Heart right ventricle (tissue), 16 donors: ENCODE results near the gene PPP2R2B. TPM values are rescaled to one million over a fixed set of nuclear protein-coding genes. Genes with fewer than 3 reads are reported as not detected.

Experiments
- ATAC-seq, 8 donors: fragments of 200-7000 bp; cut with Tn5 transposase; one replicate each; pipeline ENCODE4 v1.9.1; 2020; ENCODE audit warnings: mild to moderate bottlenecking in 8 of 8, moderate library complexity in 8 of 8, moderate number of reproducible peaks in 1 of 8
- DNase-seq, 2 donors: peaks; one replicate each; pipeline ENCODE4 v3.0.0-alpha.2; 2020
- H3K27ac ChIP-seq, 10 donors: fragments of 200-600 bp; sonication (generic) in 2 of 10; one replicate each; pipeline versions ENCODE4 v1.5.0 to v1.8.0; 2020 to 2022; ENCODE audit warnings: mild to moderate bottlenecking in 3 of 10
- H3K27me3 ChIP-seq, 7 donors: fragments of 200-600 bp; one replicate each; pipeline ENCODE4 v1.8.0; 2021 to 2022; ENCODE audit warnings: mild to moderate bottlenecking in 2 of 7
- H3K36me3 ChIP-seq, 9 donors: fragments of 200-600 bp; sonication (generic) in 1 of 9; one replicate each; pipeline versions ENCODE4 v1.5.0 to v1.8.0; 2020 to 2022; ENCODE audit warnings: mild to moderate bottlenecking in 2 of 9
- H3K4me1 ChIP-seq, 9 donors: fragments of 200-600 bp; sonication (generic) in 1 of 9; one replicate each; pipeline versions ENCODE4 v1.5.0 to v1.8.0; 2020 to 2022; ENCODE audit warnings: mild to moderate bottlenecking in 4 of 9
- H3K4me3 ChIP-seq, 10 donors: fragments of 200-600 bp; sonication (generic) in 2 of 10; one replicate each; pipeline versions ENCODE4 v1.5.0 to v1.8.0; 2020 to 2022; ENCODE audit warnings: mild to moderate bottlenecking in 7 of 10, moderate library complexity in 2 of 10
- H3K9me3 ChIP-seq, 11 donors: fragments of 200-600 bp in 10 of 11; sonication (generic) in 2 of 11; one replicate each; pipeline versions ENCODE4 v1.5.0 to v1.8.0; 2013 to 2022; ENCODE audit warnings: mild to moderate bottlenecking in 2 of 11, control low read depth in 1 of 11, moderate library complexity in 1 of 11
- WGBS, 2 donors: extraction: QIAGEN DNeasy Blood & Tissue Kit; methylation state at CpG; one replicate each; pipeline ENCODE4 v1.1.7; 2013; ENCODE audit warnings: inconsistent platforms in 1 of 2; 5-methylcytosine and 5-hydroxymethylcytosine counted together
- intact Hi-C, 10 donors: fragments of 100-400 bp; cut with DNase I; formaldehyde crosslinking; loops; one replicate each; pipeline versions ENCODE4 v1.11.1 to v1.14.2; 2022
- polyA plus RNA-seq, 2 donors: library from polyadenylated mRNA; stranded (reverse); fragments of 200-250 nt; gene quantifications; one replicate each; pipeline ENCODE4 v1.2.3, GENCODE V29; 2013
- total RNA-seq, 10 donors: library from RNA; stranded (reverse); fragmentation: NEBNext Ultra II Directional in 3 of 10; extraction: Animal tissue kit (Norgen Biotek cat#: 25700) in 3 of 10; gene quantifications; one replicate each; pipeline versions ENCODE4 v1.2.1 to v1.2.4, GENCODE V29; 2021 to 2023
- TF ChIP-seq, protein P1 (sequence below), 9 donors: fragments of 200-600 bp; sonication (generic) in 2 of 9; IDR thresholded peaks; one replicate each; pipeline versions ENCODE4 v1.5.0 to v1.8.0; 2021 to 2022; ENCODE audit warnings: antibody characterized with exemption in 9 of 9, mild to moderate bottlenecking in 5 of 9, moderate library complexity in 1 of 9
- donor health status: Arrhythmogenic right ventricular cardiomyopathy.
- donor health status: ischemic (EF 13 %, LVEDD 7.1; RV severe dilation, severe dysfunction).
- donor health status: healthy with polysubstance abuse.
- donor health status: DM: no; HTN: yes; CAD: no.
- donor health status: DM: no; HTN: no; CAD: no.
- donor health status: ischemic (EF 25% LVEDD 6.9; RV normal size, moderate dysfunction).
- donor health status: ischemic (EF 25% LVEDD 5.7; RV mildly dilated, moderate dysfunction).
- donor health status: healthy.
- donor health status: DM: yes; HTN: yes; CAD: no.
- donor health status: Ischemic cardiomyopathy.
- donor health status: ischemic (EF 35%, LVEDD 5.7; RV mildly dilated, moderate dysfunction).
- donor health status: nonischemic (EF 11% LVEDD 7.7; RV severe dilation, severe dysfunction).
- donor health status: DM: yes; HTN: yes; CAD: no.
- donor health status: PGD.
- donor health status: ischemic (EF 29% LVEDD 5.4; RV normal size, mild dysfunction).
- donor health status: nonischemic (EF 23%, LVEDD 6.1; RV moderate dilation, normal function).

The PPP2R2B gene
- total and polyA plus RNA-seq, 12 donors, result 0.05 to 1.8 (median 0.57) TPM; not detected in 2

- peaks cover 0 to 7% (median 0%) of the 10 kb centered on the region in 9 donors for H3K4me1 ChIP-seq
- ATAC-seq, result no peak
These were observed 245.8 kb downstream of the PPP2R2B start for GRCh38 chr5:146632620-146633322.

GRCh38 chr5:146630472-146630871, 248.1 kb downstream of the PPP2R2B start:
- 59 to 65% methylated on average over 3 of the region's 3 CpGs for WGBS, 2 donors

More at GRCh38 chr5:146632620-146633322, 245.8 kb downstream of the PPP2R2B start:
- WGBS, 2 donors, result 72 to 74% methylated on average over 8 of the region's 8 CpGs
- Histone ChIP-seq H3K9me3 (peaks cover 0 to 4% (median 0%) of the 10 kb centered on the region in 11 donors), H3K36me3 (no peaks in the 10 kb centered on the region), H3K4me3 (no peak overlapping the region), H3K27ac (no peak overlapping the region), H3K27me3 (no peaks in the 10 kb centered on the region)
- DNase-seq, result no peak
- intact Hi-C loops, result no loop called here
- TF ChIP-seq, protein P1, sequence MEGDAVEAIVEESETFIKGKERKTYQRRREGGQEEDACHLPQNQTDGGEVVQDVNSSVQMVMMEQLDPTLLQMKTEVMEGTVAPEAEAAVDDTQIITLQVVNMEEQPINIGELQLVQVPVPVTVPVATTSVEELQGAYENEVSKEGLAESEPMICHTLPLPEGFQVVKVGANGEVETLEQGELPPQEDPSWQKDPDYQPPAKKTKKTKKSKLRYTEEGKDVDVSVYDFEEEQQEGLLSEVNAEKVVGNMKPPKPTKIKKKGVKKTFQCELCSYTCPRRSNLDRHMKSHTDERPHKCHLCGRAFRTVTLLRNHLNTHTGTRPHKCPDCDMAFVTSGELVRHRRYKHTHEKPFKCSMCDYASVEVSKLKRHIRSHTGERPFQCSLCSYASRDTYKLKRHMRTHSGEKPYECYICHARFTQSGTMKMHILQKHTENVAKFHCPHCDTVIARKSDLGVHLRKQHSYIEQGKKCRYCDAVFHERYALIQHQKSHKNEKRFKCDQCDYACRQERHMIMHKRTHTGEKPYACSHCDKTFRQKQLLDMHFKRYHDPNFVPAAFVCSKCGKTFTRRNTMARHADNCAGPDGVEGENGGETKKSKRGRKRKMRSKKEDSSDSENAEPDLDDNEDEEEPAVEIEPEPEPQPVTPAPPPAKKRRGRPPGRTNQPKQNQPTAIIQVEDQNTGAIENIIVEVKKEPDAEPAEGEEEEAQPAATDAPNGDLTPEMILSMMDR (IDR thresholded peaks at IDR 0.05), result no peak

DNA sequence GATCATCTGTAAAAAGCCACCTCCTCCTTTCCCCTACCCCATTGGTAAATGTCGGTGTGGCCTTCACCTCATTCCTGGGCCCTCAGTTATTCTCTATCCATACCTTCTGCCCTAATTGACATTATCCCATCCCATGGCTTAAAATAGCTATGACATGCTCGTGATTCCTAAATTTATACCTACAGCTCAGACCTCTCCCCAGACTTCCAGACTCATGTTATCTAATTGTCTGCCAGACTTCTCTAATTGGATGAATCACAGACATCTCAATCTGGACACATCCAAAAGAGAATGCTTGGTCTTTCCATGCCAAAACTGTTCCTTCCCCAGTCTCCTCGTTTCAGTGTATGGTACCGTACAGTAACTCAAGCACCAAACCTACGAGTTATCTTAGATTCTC, 249.6 kb downstream of the PPP2R2B start:
- Histone ChIP-seq H3K4me3 (no peak overlapping the region), H3K36me3 (no peaks in the 10 kb centered on the region), H3K27me3 (no peaks in the 10 kb centered on the region), H3K9me3 (peaks cover 0 to 8% (median 0%) of the 10 kb centered on the region in 11 donors), H3K27ac (no peak overlapping the region), H3K4me1 (peaks cover 0 to 7% (median 0%) of the 10 kb centered on the region in 9 donors)
- ATAC-seq, result no peak
- no peak for DNase-seq
- TF ChIP-seq, protein P1 (IDR thresholded peaks at IDR 0.05), result no peak
- intact Hi-C loops, result no loop called here
- WGBS, 2 donors, result 54 to 58% methylated on average over 5 of the region's 5 CpGs

More at GRCh38 chr5:146630472-146630871, 248.1 kb downstream of the PPP2R2B start:
- ATAC-seq (no peak), DNase-seq (no peak)
- H3K27ac ChIP-seq, result no peak overlapping the region
- H3K4me1 ChIP-seq, result peaks cover 0 to 7% (median 0%) of the 10 kb centered on the region in 9 donors
- H3K4me3 ChIP-seq, result no peak overlapping the region
- H3K9me3 ChIP-seq, result peaks cover 0 to 8% (median 0%) of the 10 kb centered on the region in 11 donors
- TF ChIP-seq, protein P1 (IDR thresholded peaks at IDR 0.05), result no peak
- H3K36me3 ChIP-seq, result no peaks in the 10 kb centered on the region
- H3K27me3 ChIP-seq, result no peaks in the 10 kb centered on the region
- intact Hi-C loops, result no loop called here

- WGBS, 2 donors, result 54 to 62% methylated on average over 1 of the region's 1 CpG
- H3K9me3 ChIP-seq, result peaks cover 0 to 8% (median 0%) of the 10 kb centered on the region in 11 donors
- H3K27ac ChIP-seq, result no peak overlapping the region
- H3K4me3 ChIP-seq, result no peak overlapping the region
- H3K36me3 ChIP-seq, result no peaks in the 10 kb centered on the region
- ATAC-seq (no peak), DNase-seq (no peak)
- intact Hi-C loops, result no loop called here
- H3K27me3 ChIP-seq, result no peaks in the 10 kb centered on the region
- peaks cover 0 to 7% (median 0%) of the 10 kb centered on the region in 9 donors for H3K4me1 ChIP-seq
- TF ChIP-seq, protein P1 (IDR thresholded peaks at IDR 0.05), result no peak
These were observed 251.6 kb downstream of the PPP2R2B start for GRCh38 chr5:146626936-146627335.
